Tibial nerve (tissue), 4 donors: Measurements from ENCODE around the gene MDFI. TPM values are rescaled to one million over a fixed set of nuclear protein-coding genes. Genes with fewer than 3 reads are reported as not detected.

Experiments
- DNase-seq, 2 donors: peaks; one replicate each; pipeline ENCODE4 v3.0.0-alpha.2; 2019; ENCODE audit warnings: low spot score in 2 of 2
- H3K27ac ChIP-seq, 4 donors: fragments of 200-600 bp; sonication (generic) in 3 of 4; one replicate each; pipeline ENCODE4 v1.5.1; 2017 to 2019; ENCODE audit warnings: mild to moderate bottlenecking in 1 of 4
- H3K27me3 ChIP-seq, 2 donors: fragments of 200-600 bp; sonication (generic) in 1 of 2; one replicate each; pipeline versions ENCODE4 v1.5.1 to v1.6.0; 2017 to 2019
- H3K36me3 ChIP-seq, 3 donors: fragments of 200-600 bp; sonication (generic); one replicate each; pipeline ENCODE4 v1.5.1; 2018 to 2019
- H3K4me1 ChIP-seq, 4 donors: fragments of 200-600 bp; sonication (generic) in 3 of 4; one replicate each; pipeline ENCODE4 v1.5.1; 2017 to 2019
- H3K4me3 ChIP-seq, 4 donors: fragments of 200-600 bp; sonication (generic) in 3 of 4; one replicate each; pipeline ENCODE4 v1.5.1; 2017 to 2019; ENCODE audit warnings: mild to moderate bottlenecking in 1 of 4, moderate library complexity in 1 of 4
- H3K9me3 ChIP-seq, 4 donors: fragments of 200-600 bp; sonication (generic) in 3 of 4; one replicate each; pipeline ENCODE4 v1.5.1; 2017 to 2019
- EP300 ChIP-seq, 2 donors: sonication (generic); formaldehyde crosslinking; IDR thresholded peaks; one replicate each; pipeline ENCODE4 v1.6.1; 2017; ENCODE audit warnings: antibody characterized with exemption in 2 of 2, mild to moderate bottlenecking in 1 of 2
- POLR2A ChIP-seq, 2 donors: fragments of 450-650 bp; IDR thresholded peaks; one replicate each; pipeline ENCODE4 v1.6.1; 2017; ENCODE audit warnings: antibody characterized with exemption in 2 of 2, mild to moderate bottlenecking in 2 of 2, moderate library complexity in 2 of 2
- WGBS, 2 donors: methylation state at CpG; one replicate each; pipeline ENCODE4 v1.1.5; 2018; 5-methylcytosine and 5-hydroxymethylcytosine counted together
- total RNA-seq, 4 donors: library from RNA; depleted of rRNA; stranded (reverse); fragments of >200 nt; gene quantifications; one replicate each; pipeline ENCODE4 v1.1.0, GENCODE V29; 2016
- TF ChIP-seq, protein P1 (sequence below), 5 experiments: fragments of 200-600 bp in 3 of 5; fragments of 450-650 bp in 2 of 5; sonication (generic) in 3 of 5; IDR thresholded peaks; one replicate each; pipeline ENCODE4 v1.5.1; 2016 to 2019; ENCODE audit warnings: antibody characterized with exemption in 5 of 5, mild to moderate bottlenecking in 3 of 5, moderate library complexity in 2 of 5

The MDFI gene
- total RNA-seq, 4 donors from 2014 or later, result 13.5 to 31.8 (median 20.7) TPM

DNA sequence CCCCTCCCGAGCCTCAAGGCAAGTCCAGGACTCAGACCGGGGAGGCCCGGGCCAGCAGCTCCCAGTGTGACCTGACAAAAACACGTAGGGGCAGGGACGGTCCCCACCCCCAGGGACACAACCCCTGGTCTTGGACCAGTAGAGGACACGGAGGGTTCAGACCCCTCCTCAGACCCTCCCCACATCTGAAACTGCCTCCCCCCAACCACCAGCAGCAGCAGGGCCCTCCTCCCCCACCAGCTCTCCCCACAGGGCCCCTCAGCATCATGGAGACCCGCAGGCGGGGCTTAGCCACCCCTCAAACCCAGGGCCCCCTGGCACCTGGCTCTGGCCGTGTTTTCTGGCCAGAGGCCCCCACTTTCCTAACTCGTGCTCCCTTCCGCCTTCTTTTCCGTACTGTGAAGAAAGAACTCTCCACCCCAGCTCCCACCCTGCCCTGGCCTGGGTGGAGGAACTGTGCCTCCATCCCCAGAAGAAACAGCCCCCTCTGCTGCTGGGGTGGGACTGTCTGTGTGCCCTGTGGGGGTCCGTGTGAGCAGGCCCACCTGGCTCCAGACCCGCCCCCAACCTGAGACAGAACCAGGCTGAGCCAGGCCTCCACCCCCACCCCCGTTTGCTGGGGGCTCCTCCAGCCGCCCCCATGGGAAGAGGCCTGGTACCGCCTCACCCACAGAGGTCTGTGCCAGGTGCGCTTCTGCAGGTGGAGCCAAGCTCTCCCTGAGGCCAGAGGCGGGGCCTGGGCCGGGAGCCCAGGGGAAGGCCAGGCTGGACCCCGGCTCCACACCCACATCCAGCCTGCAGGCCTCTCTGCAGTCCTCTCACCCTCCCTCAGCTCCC lies 39.0 kb upstream of the MDFI start:
- H3K36me3 ChIP-seq, result peaks cover 0 to 69% (median 0%) of the 10 kb centered on the region in 3 donors
- no peak for TF ChIP-seq POLR2A (IDR thresholded peaks at IDR 0.05)
- TF ChIP-seq, protein P1, sequence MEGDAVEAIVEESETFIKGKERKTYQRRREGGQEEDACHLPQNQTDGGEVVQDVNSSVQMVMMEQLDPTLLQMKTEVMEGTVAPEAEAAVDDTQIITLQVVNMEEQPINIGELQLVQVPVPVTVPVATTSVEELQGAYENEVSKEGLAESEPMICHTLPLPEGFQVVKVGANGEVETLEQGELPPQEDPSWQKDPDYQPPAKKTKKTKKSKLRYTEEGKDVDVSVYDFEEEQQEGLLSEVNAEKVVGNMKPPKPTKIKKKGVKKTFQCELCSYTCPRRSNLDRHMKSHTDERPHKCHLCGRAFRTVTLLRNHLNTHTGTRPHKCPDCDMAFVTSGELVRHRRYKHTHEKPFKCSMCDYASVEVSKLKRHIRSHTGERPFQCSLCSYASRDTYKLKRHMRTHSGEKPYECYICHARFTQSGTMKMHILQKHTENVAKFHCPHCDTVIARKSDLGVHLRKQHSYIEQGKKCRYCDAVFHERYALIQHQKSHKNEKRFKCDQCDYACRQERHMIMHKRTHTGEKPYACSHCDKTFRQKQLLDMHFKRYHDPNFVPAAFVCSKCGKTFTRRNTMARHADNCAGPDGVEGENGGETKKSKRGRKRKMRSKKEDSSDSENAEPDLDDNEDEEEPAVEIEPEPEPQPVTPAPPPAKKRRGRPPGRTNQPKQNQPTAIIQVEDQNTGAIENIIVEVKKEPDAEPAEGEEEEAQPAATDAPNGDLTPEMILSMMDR (IDR thresholded peaks at IDR 0.05), result no peak
- TF ChIP-seq EP300 (IDR thresholded peaks at IDR 0.05), result no peak
- H3K27me3 ChIP-seq, result no peaks in the 10 kb centered on the region
- H3K4me1 ChIP-seq, result peaks cover 0 to 18% (median 5%) of the 10 kb centered on the region in 4 donors
- DNase-seq, result no peak
- 76 to 79% methylated on average over 12 to 21 of the region's 21 CpGs for WGBS, 2 donors
- H3K27ac ChIP-seq, result no peak overlapping the region
- no peaks in the 10 kb centered on the region for H3K9me3 ChIP-seq
- no peak overlapping the region for H3K4me3 ChIP-seq

DNA sequence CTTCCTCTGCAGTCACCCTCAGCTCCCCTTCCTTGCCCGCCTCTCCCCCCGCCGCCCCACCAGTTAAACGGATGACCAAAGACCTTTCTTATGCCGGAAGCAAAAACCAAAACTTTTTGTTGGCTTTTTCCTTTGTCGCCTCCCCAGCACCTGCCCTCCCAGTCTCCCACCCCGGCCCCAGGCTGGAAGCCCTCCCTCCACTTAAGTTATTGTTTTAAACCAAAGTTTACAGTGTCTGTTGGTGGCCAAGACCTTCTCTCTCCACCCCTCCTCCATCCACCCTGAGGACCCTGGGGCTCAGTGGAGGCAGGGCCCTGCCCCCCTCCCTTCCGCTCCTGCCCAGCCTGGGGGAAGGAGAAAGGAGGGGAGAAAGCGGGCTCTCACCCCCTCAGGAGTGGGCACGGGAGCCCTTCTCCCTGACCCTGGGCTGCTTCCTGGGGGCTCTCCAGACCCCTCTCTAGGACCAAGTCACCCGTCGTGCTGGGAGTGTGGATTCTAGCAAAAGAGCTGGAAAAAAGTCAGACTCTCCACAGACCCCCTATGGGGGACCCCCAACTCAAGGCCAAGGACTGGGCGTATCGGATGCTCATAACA lies 38.3 kb upstream of the MDFI start:
- 81 to 82% methylated on average over 12 to 13 of the region's 14 CpGs for WGBS, 2 donors
- no peak overlapping the region for H3K27ac ChIP-seq
- no peaks in the 10 kb centered on the region for H3K9me3 ChIP-seq
- H3K27me3 ChIP-seq, result no peaks in the 10 kb centered on the region
- no peak overlapping the region for H3K4me3 ChIP-seq
- H3K36me3 ChIP-seq, result peaks cover 0 to 64% (median 0%) of the 10 kb centered on the region in 3 donors
- DNase-seq, result no peak
- peaks cover 0 to 18% (median 5%) of the 10 kb centered on the region in 4 donors for H3K4me1 ChIP-seq
- TF ChIP-seq EP300 (IDR thresholded peaks at IDR 0.05), result no peak
- TF ChIP-seq, protein P1 (IDR thresholded peaks at IDR 0.05), result no peak
- no peak for TF ChIP-seq POLR2A (IDR thresholded peaks at IDR 0.05)

GRCh38 chr6:41600499-41601247 lies 37.6 kb upstream of the MDFI start:
- H3K27ac ChIP-seq, result no peak overlapping the region

DNA sequence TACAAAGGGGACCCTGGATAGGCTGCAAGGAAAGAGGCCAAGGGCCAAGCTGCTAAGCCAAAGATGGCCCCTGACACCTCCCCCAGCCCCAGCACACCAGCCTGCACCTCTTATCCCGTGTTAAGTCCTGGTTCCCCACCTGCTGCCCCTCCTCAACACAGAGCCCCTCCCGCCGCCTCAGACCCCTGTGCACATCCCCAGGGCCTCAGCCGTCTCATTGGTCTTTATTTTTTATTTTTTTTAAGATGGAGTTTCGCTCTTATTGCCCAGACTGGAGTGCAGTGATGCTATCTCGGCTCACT lies 37.1 kb upstream of the MDFI start:
- Histone ChIP-seq H3K4me3 (no peak overlapping the region), H3K27ac (no peak overlapping the region), H3K4me1 (peaks cover 0 to 18% (median 5%) of the 10 kb centered on the region in 4 donors), H3K9me3 (no peaks in the 10 kb centered on the region), H3K27me3 (no peaks in the 10 kb centered on the region), H3K36me3 (peaks cover 0 to 52% (median 0%) of the 10 kb centered on the region in 3 donors)
- no peak for DNase-seq
- 91 to 92% methylated on average over 6 of the region's 6 CpGs for WGBS, 2 donors
- TF ChIP-seq EP300 (IDR thresholded peaks at IDR 0.05) (no peak), POLR2A (IDR thresholded peaks at IDR 0.05) (no peak)
- TF ChIP-seq, protein P1 (IDR thresholded peaks at IDR 0.05), result no peak

More at GRCh38 chr6:41600499-41601247, 37.6 kb upstream of the MDFI start:
- Histone ChIP-seq H3K9me3 (no peaks in the 10 kb centered on the region), H3K27me3 (no peaks in the 10 kb centered on the region), H3K4me3 (no peak overlapping the region), H3K36me3 (peaks cover 0 to 57% (median 0%) of the 10 kb centered on the region in 3 donors), H3K4me1 (peaks cover 0 to 18% (median 5%) of the 10 kb centered on the region in 4 donors)
- TF ChIP-seq EP300 (IDR thresholded peaks at IDR 0.05) (no peak), POLR2A (IDR thresholded peaks at IDR 0.05) (no peak)
- TF ChIP-seq, protein P1 (IDR thresholded peaks at IDR 0.05), result no peak
- DNase-seq, result no peak
- 73 to 78% methylated on average over 22 of the region's 22 CpGs for WGBS, 2 donors
